Peyer's patch (tissue), 4 donors: ENCODE data around the gene ZNF407.

Experiments used
- POLR2A ChIP-seq, 2 donors: fragments of 450-650 bp; IDR thresholded peaks; one replicate each; pipeline ENCODE4 v1.5.1; 2017; ENCODE audit warnings: antibody characterized with exemption in 2 of 2, mild to moderate bottlenecking in 2 of 2, moderate library complexity in 2 of 2
- TF ChIP-seq, protein P1 (sequence below), 6 experiments: fragments of 450-650 bp in 4 of 6; fragments of 200-600 bp in 2 of 6; sonication (generic) in 1 of 6; IDR thresholded peaks; one replicate each; pipeline ENCODE4 v1.5.1; 2017 to 2019; ENCODE audit warnings: antibody characterized with exemption in 6 of 6, mild to moderate bottlenecking in 3 of 6, moderate library complexity in 1 of 6

DNA sequence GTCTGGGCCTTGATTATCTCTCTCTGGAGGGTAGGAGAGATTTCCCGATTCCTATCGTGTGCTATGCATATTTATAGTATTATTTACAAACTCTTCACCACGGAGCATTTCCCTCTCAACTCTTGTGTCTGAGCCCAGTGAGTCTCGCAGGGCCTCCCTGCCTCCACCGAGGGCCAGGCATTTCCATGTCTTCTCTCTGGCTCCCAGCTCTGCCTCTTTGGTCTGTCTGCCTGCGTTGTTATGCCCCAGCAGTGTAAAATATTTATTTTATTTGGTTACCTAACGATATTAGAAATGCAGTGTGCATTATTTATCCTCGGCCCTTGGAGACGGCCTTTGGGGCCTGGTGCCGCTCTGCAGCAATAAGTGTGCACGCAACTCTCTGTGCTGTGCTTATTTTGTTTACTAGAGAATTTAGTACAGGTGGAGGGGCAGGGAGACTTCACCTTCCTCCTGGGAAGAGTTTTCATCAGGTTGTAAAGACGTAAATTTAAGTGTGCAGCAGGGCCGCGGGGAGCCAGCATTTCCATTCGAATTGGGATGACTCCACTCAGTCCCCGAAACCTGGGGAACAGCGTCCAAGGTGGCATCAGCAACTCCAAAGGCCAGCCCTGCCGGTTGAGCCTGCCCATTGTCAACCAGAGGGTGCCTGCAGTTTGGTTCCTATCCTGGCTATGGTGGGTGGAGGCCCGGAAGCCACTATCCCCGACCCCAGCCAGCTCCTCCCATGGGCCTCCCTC is 511.1 kb downstream of the ZNF407 start:
- TF ChIP-seq POLR2A (IDR thresholded peaks at IDR 0.05): no peak
- TF ChIP-seq, protein P1, sequence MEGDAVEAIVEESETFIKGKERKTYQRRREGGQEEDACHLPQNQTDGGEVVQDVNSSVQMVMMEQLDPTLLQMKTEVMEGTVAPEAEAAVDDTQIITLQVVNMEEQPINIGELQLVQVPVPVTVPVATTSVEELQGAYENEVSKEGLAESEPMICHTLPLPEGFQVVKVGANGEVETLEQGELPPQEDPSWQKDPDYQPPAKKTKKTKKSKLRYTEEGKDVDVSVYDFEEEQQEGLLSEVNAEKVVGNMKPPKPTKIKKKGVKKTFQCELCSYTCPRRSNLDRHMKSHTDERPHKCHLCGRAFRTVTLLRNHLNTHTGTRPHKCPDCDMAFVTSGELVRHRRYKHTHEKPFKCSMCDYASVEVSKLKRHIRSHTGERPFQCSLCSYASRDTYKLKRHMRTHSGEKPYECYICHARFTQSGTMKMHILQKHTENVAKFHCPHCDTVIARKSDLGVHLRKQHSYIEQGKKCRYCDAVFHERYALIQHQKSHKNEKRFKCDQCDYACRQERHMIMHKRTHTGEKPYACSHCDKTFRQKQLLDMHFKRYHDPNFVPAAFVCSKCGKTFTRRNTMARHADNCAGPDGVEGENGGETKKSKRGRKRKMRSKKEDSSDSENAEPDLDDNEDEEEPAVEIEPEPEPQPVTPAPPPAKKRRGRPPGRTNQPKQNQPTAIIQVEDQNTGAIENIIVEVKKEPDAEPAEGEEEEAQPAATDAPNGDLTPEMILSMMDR (IDR thresholded peaks at IDR 0.05): no peak
